ENCODE measurements around the gene CCDC185. TPM values are rescaled to one million over a fixed set of nuclear protein-coding genes. Genes with fewer than 3 reads are reported as not detected.

CCDC185 gene
- total and polyA plus RNA-seq, 8 donors, result not detected

DNA sequence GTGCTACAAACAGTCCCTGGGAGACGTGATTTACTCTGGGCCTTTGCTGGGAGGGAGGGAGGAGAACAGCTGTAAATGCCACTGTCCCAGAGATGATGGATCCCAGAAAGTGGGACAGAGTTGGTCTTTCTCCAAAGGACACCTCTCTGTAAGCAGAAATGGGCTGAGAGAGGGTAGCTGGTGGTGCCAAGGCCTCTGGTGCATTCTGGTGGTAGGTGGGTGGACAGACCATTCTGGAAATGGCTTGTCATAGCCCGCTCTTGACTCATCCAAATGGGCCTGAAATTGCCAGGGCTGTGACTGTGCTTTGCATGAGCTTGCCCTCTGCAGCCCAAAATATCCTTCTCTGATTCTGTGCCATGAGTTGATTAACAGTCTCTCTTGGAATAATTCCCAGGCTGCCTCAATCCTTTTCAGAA, 36.1 kb downstream of the CCDC185 start:
- intact Hi-C loops (cut with DNase I; ENCODE audit: low total_unique reads), result no loop called here
- no peak for DNase-seq
- H3K27ac ChIP-seq, result peak overlapping the region in 2 of 5 donors; percentile 38 to 43
- H3K9me3 ChIP-seq, result peaks cover 0 to 5% (median 0%) of the 10 kb centered on the region in 4 donors
- H3K4me1 ChIP-seq, result peaks cover 0 to 34% (median 15%) of the 10 kb centered on the region in 4 donors
- 67 to 87% (median 75%) methylated on average over 2 of the region's 2 CpGs for WGBS, 5 donors
- TF ChIP-seq POLR2AphosphoS5 (IDR thresholded peaks at IDR 0.05), result peak in 2 of 3 donors; percentile 37 to 54
- no peak for TF ChIP-seq EP300 (IDR thresholded peaks at IDR 0.05)
- TF ChIP-seq, protein P1, sequence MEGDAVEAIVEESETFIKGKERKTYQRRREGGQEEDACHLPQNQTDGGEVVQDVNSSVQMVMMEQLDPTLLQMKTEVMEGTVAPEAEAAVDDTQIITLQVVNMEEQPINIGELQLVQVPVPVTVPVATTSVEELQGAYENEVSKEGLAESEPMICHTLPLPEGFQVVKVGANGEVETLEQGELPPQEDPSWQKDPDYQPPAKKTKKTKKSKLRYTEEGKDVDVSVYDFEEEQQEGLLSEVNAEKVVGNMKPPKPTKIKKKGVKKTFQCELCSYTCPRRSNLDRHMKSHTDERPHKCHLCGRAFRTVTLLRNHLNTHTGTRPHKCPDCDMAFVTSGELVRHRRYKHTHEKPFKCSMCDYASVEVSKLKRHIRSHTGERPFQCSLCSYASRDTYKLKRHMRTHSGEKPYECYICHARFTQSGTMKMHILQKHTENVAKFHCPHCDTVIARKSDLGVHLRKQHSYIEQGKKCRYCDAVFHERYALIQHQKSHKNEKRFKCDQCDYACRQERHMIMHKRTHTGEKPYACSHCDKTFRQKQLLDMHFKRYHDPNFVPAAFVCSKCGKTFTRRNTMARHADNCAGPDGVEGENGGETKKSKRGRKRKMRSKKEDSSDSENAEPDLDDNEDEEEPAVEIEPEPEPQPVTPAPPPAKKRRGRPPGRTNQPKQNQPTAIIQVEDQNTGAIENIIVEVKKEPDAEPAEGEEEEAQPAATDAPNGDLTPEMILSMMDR (IDR thresholded peaks at IDR 0.05), result no peak
- TF ChIP-seq POLR2A (IDR thresholded peaks at IDR 0.05), result no peak
- no peak overlapping the region for H3K4me3 ChIP-seq
- H3K27me3 ChIP-seq, result no peaks in the 10 kb centered on the region
- H3K36me3 ChIP-seq, result no peaks in the 10 kb centered on the region

DNA sequence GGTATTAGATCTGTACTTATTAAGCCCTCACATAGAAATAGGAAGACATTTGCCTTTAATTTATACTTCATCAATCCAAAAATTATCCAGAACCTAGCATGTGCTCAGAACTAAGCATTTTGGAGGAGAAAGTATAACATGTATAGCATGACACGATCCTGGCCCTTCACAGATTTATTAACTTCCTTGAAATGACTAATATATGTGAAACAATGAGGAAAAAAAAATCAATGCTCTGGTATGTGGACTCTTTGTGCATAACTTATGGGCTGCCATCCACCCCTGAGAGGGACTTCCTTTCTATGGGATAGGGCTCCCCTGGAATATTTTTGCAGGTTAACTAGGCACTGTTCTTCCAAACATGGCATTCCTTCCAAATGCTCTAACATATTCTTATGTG, 36.6 kb downstream of the CCDC185 start:
- Histone ChIP-seq H3K4me3 (no peak overlapping the region), H3K4me1 (peaks cover 0 to 34% (median 15%) of the 10 kb centered on the region in 4 donors), H3K27me3 (no peaks in the 10 kb centered on the region), H3K36me3 (no peaks in the 10 kb centered on the region), H3K27ac (peak overlapping the region in 2 of 5 donors; percentile 33 to 38), H3K9me3 (peaks cover 0 to 5% (median 0%) of the 10 kb centered on the region in 4 donors)
- DNase-seq, result no peak
- intact Hi-C loops (cut with DNase I; ENCODE audit: low total_unique reads), result no loop called here
- WGBS, 5 donors, result 12 to 32% (median 29%) methylated on average over 1 of the region's 1 CpG
- TF ChIP-seq, protein P1 (IDR thresholded peaks at IDR 0.05), result no peak
- TF ChIP-seq POLR2A (IDR thresholded peaks at IDR 0.05) (no peak), EP300 (IDR thresholded peaks at IDR 0.05) (no peak), POLR2AphosphoS5 (IDR thresholded peaks at IDR 0.05) (no peak)

DNA sequence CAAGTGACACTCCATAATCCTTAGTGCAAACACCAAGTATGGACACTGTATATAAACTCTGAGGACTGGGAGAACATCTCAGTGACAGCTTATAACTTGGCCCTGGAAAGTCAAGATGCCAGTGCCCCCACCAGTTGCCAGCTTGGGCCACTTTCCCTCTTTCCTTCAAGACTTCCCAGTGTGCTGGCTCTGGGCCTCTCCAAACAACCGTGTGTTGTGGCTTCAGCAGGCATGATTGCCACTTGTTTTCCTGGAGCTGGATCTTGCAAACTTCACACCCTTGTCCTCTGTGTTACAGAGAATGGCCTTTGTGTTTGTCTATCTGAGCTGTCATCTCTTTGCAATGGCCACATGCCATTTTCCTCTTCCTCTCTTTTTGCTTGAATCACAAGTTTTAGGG, 37.0 kb downstream of the CCDC185 start:
- Histone ChIP-seq H3K27me3 (no peaks in the 10 kb centered on the region), H3K36me3 (no peaks in the 10 kb centered on the region), H3K27ac (peak overlapping the region in 2 of 5 donors; percentile 33 to 38), H3K4me1 (peaks cover 0 to 34% (median 15%) of the 10 kb centered on the region in 4 donors), H3K9me3 (peaks cover 0 to 5% (median 0%) of the 10 kb centered on the region in 4 donors), H3K4me3 (no peak overlapping the region)
- WGBS, 5 donors, result 11 to 28% (median 22%) methylated on average over 1 of the region's 1 CpG
- TF ChIP-seq, protein P1 (IDR thresholded peaks at IDR 0.05), result no peak
- no peak for TF ChIP-seq POLR2A (IDR thresholded peaks at IDR 0.05)
- no peak for TF ChIP-seq EP300 (IDR thresholded peaks at IDR 0.05)
- no peak for TF ChIP-seq POLR2AphosphoS5 (IDR thresholded peaks at IDR 0.05)
- intact Hi-C loops (cut with DNase I; ENCODE audit: low total_unique reads), result no loop called here
- peak in 1 of 2 donors; percentile 31 for DNase-seq

DNA sequence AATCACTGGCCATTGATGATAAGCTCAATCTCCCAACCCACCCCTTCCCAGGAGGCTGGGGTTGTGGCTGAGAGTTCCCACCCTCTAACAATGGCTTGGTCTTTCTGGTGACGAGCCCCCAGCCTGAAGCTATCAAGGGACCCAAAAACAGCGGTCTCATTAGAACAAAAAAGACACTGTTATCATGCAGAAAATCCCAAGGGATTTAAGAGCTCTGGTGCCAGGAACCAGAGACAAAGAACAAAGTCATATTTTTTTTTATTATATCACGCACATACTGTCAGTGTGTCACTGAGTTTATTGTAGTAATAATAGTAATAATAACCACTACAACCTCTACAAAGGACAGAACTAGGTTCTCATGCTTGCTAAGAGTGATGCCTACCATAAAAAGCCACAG, 43.9 kb downstream of the CCDC185 start:
- Histone ChIP-seq H3K9me3 (no peaks in the 10 kb centered on the region), H3K4me3 (no peak overlapping the region), H3K27ac (no peak overlapping the region), H3K27me3 (no peaks in the 10 kb centered on the region), H3K36me3 (no peaks in the 10 kb centered on the region), H3K4me1 (no peaks in the 10 kb centered on the region)
- intact Hi-C loops (cut with DNase I; ENCODE audit: low total_unique reads), result no loop called here
- no peak for DNase-seq
- 72 to 86% (median 79%) methylated on average over 3 of the region's 3 CpGs for WGBS, 5 donors
- TF ChIP-seq, protein P1 (IDR thresholded peaks at IDR 0.05), result no peak
- TF ChIP-seq POLR2AphosphoS5 (IDR thresholded peaks at IDR 0.05) (no peak), POLR2A (IDR thresholded peaks at IDR 0.05) (no peak), EP300 (IDR thresholded peaks at IDR 0.05) (no peak)

Measured in stomach (tissue), 9 donors.